Thyroid gland (tissue), 4 donors: ENCODE results near the gene PHTF2. TPM values are rescaled to one million over a fixed set of nuclear protein-coding genes. Genes with fewer than 3 reads are reported as not detected.
A peak's percentile ranks its signal among the peaks of the same experiment; 100 is the strongest.

Experiments
- DNase-seq, 2 donors: peaks; one replicate each; pipeline ENCODE4 v3.0.0-alpha.2; 2019
- H3K27ac ChIP-seq, 3 donors: fragments of 200-600 bp; sonication (generic); 1 replicate in 2 of 3; 2 replicates in 1 of 3; pipeline ENCODE4 v1.5.1; 2016 to 2019; ENCODE audit warnings: mild to moderate bottlenecking in 1 of 3, moderate library complexity in 1 of 3
- H3K27me3 ChIP-seq: fragments of 200-600 bp; sonication (generic); one replicate; pipeline ENCODE4 v1.5.1; 2019
- H3K36me3 ChIP-seq, 2 donors: fragments of 200-600 bp; sonication (generic); one replicate each; pipeline ENCODE4 v1.5.1; 2016 to 2019
- H3K4me1 ChIP-seq, 2 donors: fragments of 200-600 bp; sonication (generic); one replicate each; pipeline ENCODE4 v1.5.1; 2017 to 2019
- H3K4me3 ChIP-seq, 3 donors: fragments of 200-600 bp; sonication (generic); replicated peaks in 1 of 3; 1 replicate in 2 of 3; 2 replicates in 1 of 3; pipeline ENCODE4 v1.5.1; 2016; ENCODE audit warnings: mild to moderate bottlenecking in 1 of 3
- H3K9me3 ChIP-seq: fragments of 200-600 bp; sonication (generic); one replicate; pipeline ENCODE4 v1.5.1; 2017
- CTCF ChIP-seq, 6 experiments: fragments of 200-600 bp in 3 of 6; fragments of 450-650 bp in 3 of 6; sonication (generic) in 3 of 6; IDR thresholded peaks; one replicate each; pipeline ENCODE4 v1.5.1; 2016 to 2019; ENCODE audit warnings: antibody characterized with exemption in 6 of 6, mild to moderate bottlenecking in 2 of 6, inconsistent platforms in 1 of 6, moderate library complexity in 1 of 6
- POLR2A ChIP-seq, 2 donors: fragments of 450-650 bp; IDR thresholded peaks; one replicate each; pipeline ENCODE4 v1.6.1; 2017; ENCODE audit warnings: antibody characterized with exemption in 2 of 2, mild to moderate bottlenecking in 2 of 2, moderate library complexity in 1 of 2
- WGBS, 2 donors: methylation state at CpG; one replicate each; pipeline ENCODE4 v1.1.5; 2017; 5-methylcytosine and 5-hydroxymethylcytosine counted together
- intact Hi-C: fragments of 100-400 bp; cut with DNase I; formaldehyde crosslinking; loops from one replicate; pipeline ENCODE4 v1.15.1; 2023
- total RNA-seq, 4 donors: library from RNA; depleted of rRNA; stranded (reverse); fragments of >200 nt; gene quantifications; one replicate each; pipeline ENCODE4 v1.2.3, GENCODE V29; 2016

The PHTF2 gene
- total RNA-seq, 4 donors from 2014 or later = 15.3 to 28.3 (median 25.3) TPM

GRCh38 chr7:77855371-77856083 is 57.0 kb downstream of the PHTF2 start:
- H3K27me3 ChIP-seq = no peaks in the 10 kb centered on the region
- H3K36me3 ChIP-seq = no peaks in the 10 kb centered on the region
- no peak overlapping the region for H3K4me3 ChIP-seq
- H3K9me3 ChIP-seq = no peaks in the 10 kb centered on the region
- H3K27ac ChIP-seq = no peak overlapping the region
- peaks cover 0 to 2% of the 10 kb centered on the region in 2 donors for H3K4me1 ChIP-seq
- WGBS, 2 donors = 59 to 75% methylated on average over 7 of the region's 7 CpGs
- no peak for TF ChIP-seq CTCF (IDR thresholded peaks at IDR 0.05)
- no peak for TF ChIP-seq POLR2A (IDR thresholded peaks at IDR 0.05)
- DNase-seq = peak; percentile 58 to 72
- intact Hi-C loops = no loop called here

- peaks cover 2 to 4% of the 10 kb centered on the region in 2 donors for H3K4me1 ChIP-seq
- DNase-seq = no peak
- no peaks in the 10 kb centered on the region for H3K36me3 ChIP-seq
- TF ChIP-seq POLR2A (IDR thresholded peaks at IDR 0.05) (no peak), CTCF (IDR thresholded peaks at IDR 0.05) (no peak)
- WGBS, 2 donors = 88% methylated on average over 2 of the region's 2 CpGs
- intact Hi-C loops = no loop called here
- no peak overlapping the region for H3K4me3 ChIP-seq
- H3K9me3 ChIP-seq = no peaks in the 10 kb centered on the region
- no peak overlapping the region for H3K27ac ChIP-seq
- no peaks in the 10 kb centered on the region for H3K27me3 ChIP-seq
Observed at GRCh38 chr7:77858278-77858677, 59.7 kb downstream of the PHTF2 start.

GRCh38 chr7:77859343-77859742 is 60.8 kb downstream of the PHTF2 start:
- DNase-seq = no peak
- peaks cover 2 to 4% of the 10 kb centered on the region in 2 donors for H3K4me1 ChIP-seq
- 98% methylated on average over 7 of the region's 7 CpGs for WGBS, 2 donors
- no peak for TF ChIP-seq CTCF (IDR thresholded peaks at IDR 0.05)
- TF ChIP-seq POLR2A (IDR thresholded peaks at IDR 0.05) = no peak
- no peak overlapping the region for H3K27ac ChIP-seq
- intact Hi-C loops = no loop called here
- no peaks in the 10 kb centered on the region for H3K9me3 ChIP-seq
- H3K4me3 ChIP-seq = no peak overlapping the region
- no peaks in the 10 kb centered on the region for H3K36me3 ChIP-seq
- H3K27me3 ChIP-seq = no peaks in the 10 kb centered on the region

- TF ChIP-seq CTCF (IDR thresholded peaks at IDR 0.05) = no peak
- no peak for TF ChIP-seq POLR2A (IDR thresholded peaks at IDR 0.05)
- Histone ChIP-seq H3K4me1 (peaks cover 0 to 4% of the 10 kb centered on the region in 2 donors), H3K27me3 (no peaks in the 10 kb centered on the region), H3K27ac (no peak overlapping the region), H3K36me3 (no peaks in the 10 kb centered on the region), H3K9me3 (no peaks in the 10 kb centered on the region), H3K4me3 (no peak overlapping the region)
- intact Hi-C loops = no loop called here
- no peak for DNase-seq
- WGBS, 2 donors = 82 to 91% methylated on average over 1 of the region's 1 CpG
Observed at GRCh38 chr7:77862691-77863090, 64.1 kb downstream of the PHTF2 start.

- 94% methylated on average over 2 of the region's 2 CpGs for WGBS, 2 donors
- intact Hi-C loops = no loop called here
Observed at GRCh38 chr7:77863860-77864259, 65.3 kb downstream of the PHTF2 start.

More at GRCh38 chr7:77863860-77864259, 65.3 kb downstream of the PHTF2 start:
- H3K4me1 ChIP-seq = peaks cover 0 to 4% of the 10 kb centered on the region in 2 donors
- H3K27ac ChIP-seq = no peak overlapping the region
- no peak for DNase-seq
- no peaks in the 10 kb centered on the region for H3K9me3 ChIP-seq
- no peak overlapping the region for H3K4me3 ChIP-seq
- TF ChIP-seq POLR2A (IDR thresholded peaks at IDR 0.05) (no peak), CTCF (IDR thresholded peaks at IDR 0.05) (no peak)
- no peaks in the 10 kb centered on the region for H3K36me3 ChIP-seq
- H3K27me3 ChIP-seq = no peaks in the 10 kb centered on the region
